IMR-90 (cell line): ENCODE measurements around the gene HPSE2.

ENCODE experiments used
- BHLHE40 ChIP-seq: fragments of 150-350 bp; IDR thresholded peaks from 2 replicates; pipeline ENCODE4 v1.6.1; 2016; ENCODE audit warnings: mild to moderate bottlenecking, low read depth, low read length
- CEBPB ChIP-seq: IDR thresholded peaks from 2 replicates; pipeline ENCODE4 v1.6.1; 2012; ENCODE audit warnings: low read depth, low read length, improper control_type of control experiment
- CTCF ChIP-seq: conservative IDR thresholded peaks from 2 replicates; pipeline ENCODE4 v1.5.1; 2012; ENCODE audit warnings: mild to moderate bottlenecking, low read depth, low read length, improper control_type of control experiment
- FOS ChIP-seq: fragments of 150-350 bp; IDR thresholded peaks from 2 replicates; pipeline ENCODE4 v1.6.1; 2016; ENCODE audit warnings: low read depth, low read length
- MAFK ChIP-seq: IDR thresholded peaks from 2 replicates; pipeline ENCODE4 v1.6.1; 2012; ENCODE audit warnings: low read depth, low read length, improper control_type of control experiment
- NFE2L2 ChIP-seq: fragments of 150-350 bp; IDR thresholded peaks from 2 replicates; pipeline ENCODE4 v1.6.1; 2016; ENCODE audit warnings: low read depth, mild to moderate bottlenecking, low read length
- POLR2A ChIP-seq: IDR thresholded peaks from 2 replicates; pipeline ENCODE4 v1.6.1; 2012; ENCODE audit warnings: mild to moderate bottlenecking, low read depth, low read length
- RAD21 ChIP-seq: IDR thresholded peaks from 2 replicates; pipeline ENCODE4 v1.6.1; 2012; ENCODE audit warnings: low read length, improper control_type of control experiment
- RCOR1 ChIP-seq: IDR thresholded peaks from 2 replicates; pipeline ENCODE4 v1.6.1; 2012; ENCODE audit warnings: mild to moderate bottlenecking, low read length, improper control_type of control experiment; ENCODE audit not compliant: insufficient replicate concordance
- RFX5 ChIP-seq: IDR thresholded peaks from 2 replicates; pipeline ENCODE4 v1.8.0; 2012; ENCODE audit warnings: low read depth, mild to moderate bottlenecking, low read length, moderate library complexity
- USF2 ChIP-seq: fragments of 150-350 bp; IDR thresholded peaks from 2 replicates; pipeline ENCODE4 v1.6.1; 2017; ENCODE audit warnings: mild to moderate bottlenecking, antibody characterized with exemption, low read length, low read depth

GRCh38 chr10:98720551-98720950 lies 515.1 kb downstream of the HPSE2 start:
- TF ChIP-seq CTCF (no peak), POLR2A (no peak), FOS (no peak), USF2 (no peak), CEBPB (no peak), RCOR1 (no peak), MAFK (no peak), RFX5 (no peak), RAD21 (no peak), NFE2L2 (no peak), BHLHE40 (no peak)
